ENCODE data around the gene TMEM167B.

DNA sequence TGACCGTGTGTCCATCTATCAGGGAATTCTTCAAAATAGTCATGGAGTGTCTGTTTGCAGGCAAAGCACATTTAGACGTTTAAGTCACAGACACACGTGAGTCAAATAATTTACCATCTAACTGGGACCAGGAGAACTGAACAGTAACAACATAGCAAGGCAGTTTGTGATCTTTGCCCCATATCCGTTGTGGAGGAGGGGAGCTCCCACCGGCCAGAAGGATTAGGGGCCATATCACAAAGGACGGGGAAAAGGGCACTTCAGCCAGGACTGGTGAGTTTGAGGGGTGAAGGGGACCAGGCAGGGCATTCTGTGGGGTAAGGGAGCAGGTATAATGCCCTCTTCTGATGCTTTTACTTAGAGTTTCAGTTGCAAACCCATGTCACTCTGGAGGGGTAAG is 46.2 kb downstream of the TMEM167B start:
- no peak for TF ChIP-seq CTCF (IDR thresholded peaks at IDR 0.05)
- no peak for TF ChIP-seq POLR2A (IDR thresholded peaks at IDR 0.05)
